PFSK-1 (cell line): Measurements from ENCODE around the gene PTPRM.

Experiments
- FOXP2 ChIP-seq: optimal IDR thresholded peaks from 2 replicates; pipeline ENCODE3; 2011; ENCODE audit warnings: borderline replicate concordance, control low read depth, inconsistent platforms; ENCODE audit not compliant: insufficient read depth; ENCODE audit errors: extremely low read length, extremely low read depth
- POLR2AphosphoS5 ChIP-seq: IDR thresholded peaks from 2 replicates; pipeline ENCODE4 v1.6.1; 2012; ENCODE audit warnings: low read depth, mild to moderate bottlenecking, control low read depth, low read length, moderate library complexity
- SIN3A ChIP-seq: IDR thresholded peaks from 2 replicates; pipeline ENCODE4 v1.6.1; 2012; ENCODE audit warnings: mild to moderate bottlenecking, low read length, moderate library complexity, borderline replicate concordance; ENCODE audit not compliant: insufficient read depth
- TAF1 ChIP-seq: IDR thresholded peaks from 2 replicates; pipeline ENCODE4 v1.6.1; 2012; ENCODE audit warnings: low read length, control low read depth, borderline replicate concordance; ENCODE audit not compliant: insufficient read depth
- TF ChIP-seq, protein P1 (sequence below), 2 experiments: IDR thresholded peaks; 2 replicates each; pipeline versions ENCODE4 v1.6.1 to v1.8.0; 2011 to 2012; ENCODE audit warnings: low read depth in 2 of 2, low read length in 2 of 2, control low read depth in 1 of 2, inconsistent platforms in 1 of 2, mild to moderate bottlenecking in 1 of 2, moderate library complexity in 1 of 2; ENCODE audit not compliant: insufficient read depth in 1 of 2

PTPRM gene

DNA sequence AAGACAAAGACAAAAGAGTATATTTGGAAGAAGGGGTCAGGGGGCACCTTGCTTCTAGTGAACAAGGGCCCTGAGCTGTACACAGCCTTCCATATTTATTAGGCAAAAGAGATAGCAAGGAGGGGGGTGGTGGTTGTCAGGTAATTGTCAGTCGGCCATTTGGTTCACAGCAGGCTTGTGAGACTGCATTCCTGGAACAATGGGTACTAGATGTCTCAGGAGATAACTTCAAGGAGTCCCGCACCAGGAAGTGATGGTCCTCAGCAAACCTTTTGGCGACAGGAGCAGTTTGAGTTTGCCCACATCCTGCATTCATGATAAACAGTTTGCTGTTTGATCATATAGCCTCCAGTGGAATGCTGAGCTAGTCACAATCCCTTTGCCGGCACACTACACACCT lies 665.7 kb downstream of the PTPRM start:
- TF ChIP-seq TAF1 (no peak), SIN3A (no peak), FOXP2 (no peak), POLR2AphosphoS5 (no peak)
- TF ChIP-seq, protein P1, sequence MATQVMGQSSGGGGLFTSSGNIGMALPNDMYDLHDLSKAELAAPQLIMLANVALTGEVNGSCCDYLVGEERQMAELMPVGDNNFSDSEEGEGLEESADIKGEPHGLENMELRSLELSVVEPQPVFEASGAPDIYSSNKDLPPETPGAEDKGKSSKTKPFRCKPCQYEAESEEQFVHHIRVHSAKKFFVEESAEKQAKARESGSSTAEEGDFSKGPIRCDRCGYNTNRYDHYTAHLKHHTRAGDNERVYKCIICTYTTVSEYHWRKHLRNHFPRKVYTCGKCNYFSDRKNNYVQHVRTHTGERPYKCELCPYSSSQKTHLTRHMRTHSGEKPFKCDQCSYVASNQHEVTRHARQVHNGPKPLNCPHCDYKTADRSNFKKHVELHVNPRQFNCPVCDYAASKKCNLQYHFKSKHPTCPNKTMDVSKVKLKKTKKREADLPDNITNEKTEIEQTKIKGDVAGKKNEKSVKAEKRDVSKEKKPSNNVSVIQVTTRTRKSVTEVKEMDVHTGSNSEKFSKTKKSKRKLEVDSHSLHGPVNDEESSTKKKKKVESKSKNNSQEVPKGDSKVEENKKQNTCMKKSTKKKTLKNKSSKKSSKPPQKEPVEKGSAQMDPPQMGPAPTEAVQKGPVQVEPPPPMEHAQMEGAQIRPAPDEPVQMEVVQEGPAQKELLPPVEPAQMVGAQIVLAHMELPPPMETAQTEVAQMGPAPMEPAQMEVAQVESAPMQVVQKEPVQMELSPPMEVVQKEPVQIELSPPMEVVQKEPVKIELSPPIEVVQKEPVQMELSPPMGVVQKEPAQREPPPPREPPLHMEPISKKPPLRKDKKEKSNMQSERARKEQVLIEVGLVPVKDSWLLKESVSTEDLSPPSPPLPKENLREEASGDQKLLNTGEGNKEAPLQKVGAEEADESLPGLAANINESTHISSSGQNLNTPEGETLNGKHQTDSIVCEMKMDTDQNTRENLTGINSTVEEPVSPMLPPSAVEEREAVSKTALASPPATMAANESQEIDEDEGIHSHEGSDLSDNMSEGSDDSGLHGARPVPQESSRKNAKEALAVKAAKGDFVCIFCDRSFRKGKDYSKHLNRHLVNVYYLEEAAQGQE (IDR thresholded peaks at IDR 0.05; ENCODE audit: insufficient read depth in 1 of 2, low read depth in 2 of 2, low read length in 2 of 2), result no peak

DNA sequence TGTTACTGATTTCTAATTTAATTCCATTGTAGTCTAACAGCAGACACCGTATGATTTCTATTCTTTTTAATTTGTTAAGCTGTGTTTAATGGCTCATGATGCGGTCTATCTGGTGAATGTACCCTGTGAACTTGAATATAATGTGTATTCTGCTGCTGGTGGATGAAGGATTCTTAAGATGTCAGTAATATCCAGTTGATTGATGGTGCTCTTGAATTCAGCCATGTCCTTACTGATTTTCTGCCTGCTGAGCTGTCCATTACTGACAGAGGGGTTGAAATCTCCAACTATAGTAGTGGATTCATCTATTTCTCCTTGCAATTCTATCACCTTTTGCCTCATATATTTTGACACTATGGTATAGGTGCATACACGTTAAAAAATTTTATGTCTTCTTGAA lies 668.8 kb downstream of the PTPRM start:
- TF ChIP-seq, protein P1 (IDR thresholded peaks at IDR 0.05; ENCODE audit: insufficient read depth in 1 of 2, low read depth in 2 of 2, low read length in 2 of 2), result no peak
- TF ChIP-seq FOXP2, result no peak
- no peak for TF ChIP-seq POLR2AphosphoS5
- TF ChIP-seq SIN3A, result no peak
- no peak for TF ChIP-seq TAF1

DNA sequence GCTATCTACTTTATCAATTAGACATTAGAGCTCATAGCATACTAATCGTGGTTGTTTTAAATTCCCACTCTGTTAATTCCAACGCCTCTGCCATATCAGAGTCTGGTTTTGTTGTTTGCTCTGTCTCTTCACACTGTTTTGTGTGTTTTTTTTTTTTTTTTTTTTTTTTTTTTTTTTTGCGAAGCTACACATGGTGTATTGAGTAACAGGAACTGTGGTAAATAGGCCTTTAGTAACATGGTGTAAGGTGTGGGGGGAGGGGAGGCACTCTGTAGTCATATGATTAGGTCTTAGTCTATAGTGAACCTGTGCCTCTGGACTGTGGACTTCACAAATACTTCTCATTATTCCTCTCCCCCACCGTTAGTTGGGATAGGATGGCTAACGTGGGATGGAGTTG lies 671.4 kb downstream of the PTPRM start:
- TF ChIP-seq SIN3A, result no peak
- TF ChIP-seq TAF1, result no peak
- no peak for TF ChIP-seq FOXP2
- TF ChIP-seq, protein P1 (IDR thresholded peaks at IDR 0.05; ENCODE audit: insufficient read depth in 1 of 2, low read depth in 2 of 2, low read length in 2 of 2), result no peak
- no peak for TF ChIP-seq POLR2AphosphoS5

DNA sequence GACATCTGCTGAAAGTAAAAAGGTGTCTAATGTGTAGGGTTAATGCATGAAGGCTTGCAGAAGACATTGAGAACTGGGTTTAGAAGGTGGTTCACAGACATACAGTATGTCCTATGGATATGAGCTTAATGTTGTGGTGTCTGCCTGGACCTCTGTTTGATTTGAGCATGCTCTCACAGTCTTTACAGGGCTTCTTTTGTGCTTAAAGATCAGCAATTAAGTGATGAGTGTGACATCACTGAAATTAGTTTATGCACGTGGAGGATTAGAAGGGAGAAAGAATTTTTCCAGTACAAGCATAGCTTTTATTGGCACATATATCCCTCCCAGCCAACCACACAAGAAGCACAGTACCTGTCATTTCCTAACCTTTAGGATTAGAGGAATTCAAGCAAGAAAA lies 674.6 kb downstream of the PTPRM start:
- no peak for TF ChIP-seq POLR2AphosphoS5
- TF ChIP-seq FOXP2, result no peak
- TF ChIP-seq, protein P1 (IDR thresholded peaks at IDR 0.05; ENCODE audit: insufficient read depth in 1 of 2, low read depth in 2 of 2, low read length in 2 of 2), result no peak
- TF ChIP-seq SIN3A, result no peak

DNA sequence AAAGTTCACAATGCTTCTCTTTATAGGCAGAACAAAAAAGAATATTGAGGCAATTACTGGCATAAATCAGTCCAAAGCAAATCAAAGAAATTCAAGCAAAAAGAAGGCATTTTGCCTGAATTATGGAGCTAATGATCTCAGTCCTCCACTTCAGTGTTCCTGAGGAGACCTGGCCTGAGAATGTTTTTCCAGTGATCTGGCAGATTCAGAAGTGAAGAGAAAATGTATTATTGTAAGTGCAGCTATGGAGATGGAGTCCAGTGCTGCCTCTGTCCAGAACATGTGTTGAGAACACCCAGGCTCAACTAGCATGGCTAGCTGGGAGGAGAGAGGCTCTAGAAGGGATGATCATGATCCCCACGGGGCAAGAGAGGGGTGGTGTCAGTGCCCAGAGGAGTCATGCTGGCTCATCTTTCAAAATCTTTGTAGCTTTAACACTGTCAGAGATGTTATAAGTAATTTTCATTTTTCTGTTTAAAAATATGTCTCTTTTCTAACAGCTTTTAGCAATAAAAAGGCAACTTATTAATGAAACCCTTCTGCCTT lies 675.1 kb downstream of the PTPRM start:
- no peak for TF ChIP-seq SIN3A
- no peak for TF ChIP-seq TAF1
- no peak for TF ChIP-seq POLR2AphosphoS5
- TF ChIP-seq, protein P1 (IDR thresholded peaks at IDR 0.05; ENCODE audit: insufficient read depth in 1 of 2, low read depth in 2 of 2, low read length in 2 of 2), result no peak
- TF ChIP-seq FOXP2, result no peak
